GM12873 (cell line): Measurements from ENCODE around the gene SHISA7.

Experiments used
- CTCF ChIP-seq: IDR thresholded peaks from 2 replicates; pipeline ENCODE4 v1.5.1; 2012; ENCODE audit warnings: low read depth, mild to moderate bottlenecking, moderate library complexity, low read length, control low read depth; ENCODE audit not compliant: insufficient read depth; ENCODE audit errors: missing control alignments

The SHISA7 gene

GRCh38 chr19:55464039-55464661 is 21.1 kb upstream of the SHISA7 start:
- TF ChIP-seq CTCF, result no peak

DNA sequence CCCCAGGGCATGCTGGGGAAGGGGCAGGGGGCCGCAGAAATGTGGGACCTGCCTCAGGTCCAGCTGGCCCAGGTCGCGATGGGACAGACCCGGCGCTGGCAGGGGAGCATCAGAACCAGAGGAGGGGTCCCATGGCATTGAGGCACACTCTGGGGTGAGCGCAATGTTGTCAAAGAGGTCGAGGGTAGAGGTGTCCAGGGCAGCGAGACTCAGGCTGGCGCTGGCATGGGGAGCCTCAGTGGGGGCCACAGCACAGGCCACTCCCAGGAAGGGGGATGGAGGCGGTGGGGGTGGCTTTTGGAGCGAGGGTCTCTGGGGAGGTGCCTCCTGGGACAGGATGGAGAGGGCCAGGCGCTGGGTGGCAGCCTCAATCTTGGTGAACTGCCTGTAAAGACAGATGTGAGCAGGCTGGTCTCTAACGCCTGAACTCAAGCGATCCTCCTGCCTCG is 20.5 kb upstream of the SHISA7 start:
- TF ChIP-seq CTCF, result no peak

GRCh38 chr19:55462722-55463121 is 19.6 kb upstream of the SHISA7 start:
- TF ChIP-seq CTCF, result no peak

DNA sequence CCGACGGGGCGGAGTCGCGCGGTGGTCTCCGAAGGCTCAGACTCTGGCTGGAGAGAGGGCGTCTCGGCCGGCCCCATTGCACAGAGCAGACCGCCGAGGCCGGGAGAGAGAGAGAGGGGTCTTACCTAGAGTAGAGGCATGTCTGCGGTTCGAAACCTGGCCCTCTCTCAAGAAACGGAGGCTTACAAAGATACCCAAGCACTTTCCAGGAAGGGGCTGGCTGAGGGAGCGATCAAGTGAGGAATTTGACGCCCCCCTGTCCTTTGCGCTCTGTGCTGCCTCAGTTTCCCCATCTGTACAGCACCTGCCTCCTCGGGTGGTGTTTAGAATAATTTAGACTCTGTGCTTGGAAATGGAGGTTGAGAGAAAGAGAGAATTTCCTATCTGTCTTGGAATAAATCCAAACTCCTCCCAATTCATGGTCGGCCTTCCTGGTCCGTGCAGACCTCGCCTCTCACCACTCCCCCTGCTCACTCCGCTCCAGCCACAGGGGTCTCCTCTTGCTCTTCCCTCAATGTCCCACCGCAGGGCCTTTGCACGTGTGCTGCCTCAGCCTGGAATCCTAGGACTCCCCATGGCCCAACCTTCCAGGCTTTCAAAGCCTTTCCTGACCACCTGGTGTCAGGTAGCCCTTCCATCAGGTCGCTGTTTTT is 19.0 kb upstream of the SHISA7 start:
- no peak for TF ChIP-seq CTCF

GRCh38 chr19:55461259-55461973 is 18.3 kb upstream of the SHISA7 start, which contains the start of gene ISOC2:
TSS of gene ISOC2 (minus strand) at chr19:55461642. CDS start at chr19:55456486, 5,156 bp downstream.
- TF ChIP-seq CTCF, result no peak

- no peak for TF ChIP-seq CTCF
Measured at GRCh38 chr19:55460670-55461258, 17.7 kb upstream of the SHISA7 start.
